Left ventricle myocardium inferior (tissue), 1 donor: ENCODE results near the gene SARM1. TPM values are rescaled to one million over a fixed set of nuclear protein-coding genes. Genes with fewer than 3 reads are reported as not detected.

Experiments
- DNase-seq: peaks from one replicate; pipeline ENCODE4 v3.0.0-alpha.2; 2020
- H3K27ac ChIP-seq: fragments of 200-600 bp; replicated peaks from 2 replicates; pipeline ENCODE4 v1.8.0; 2021
- H3K27me3 ChIP-seq: fragments of 200-600 bp; 2 replicates; pipeline ENCODE4 v1.8.0; 2021; ENCODE audit warnings: low read depth
- H3K36me3 ChIP-seq: fragments of 200-600 bp; 2 replicates; pipeline ENCODE4 v1.8.0; 2021
- H3K4me1 ChIP-seq: fragments of 200-600 bp; 2 replicates; pipeline ENCODE4 v1.8.0; 2021
- H3K4me3 ChIP-seq: fragments of 200-600 bp; 2 replicates; pipeline ENCODE4 v1.8.0; 2021; ENCODE audit warnings: mild to moderate bottlenecking, moderate library complexity
- H3K9me3 ChIP-seq: fragments of 200-600 bp; replicated peaks from 2 replicates; pipeline ENCODE4 v1.8.0; 2021
- intact Hi-C: fragments of 100-400 bp; cut with micrococcal nuclease; formaldehyde crosslinking; loops from one replicate; pipeline ENCODE4 v1.11.0; 2022
- total RNA-seq: library from RNA; stranded (reverse); fragmentation: NEBNext Ultra II Directional; extraction: Animal tissue kit (Norgen Biotek cat#: 25700); gene quantifications from one replicate; pipeline ENCODE4 v1.2.1, GENCODE V29; 2021
- TF ChIP-seq, protein P1 (sequence below): fragments of 200-600 bp; IDR thresholded peaks from 2 replicates; pipeline ENCODE4 v1.8.0; 2021; ENCODE audit warnings: antibody characterized with exemption, mild to moderate bottlenecking, borderline replicate concordance
- donor health status: DM: no; HTN: yes; CAD: no; lungs with severe emphysema.

SARM1 gene
- total RNA-seq, 1 donor from 2014 or later: 5.1 TPM

DNA sequence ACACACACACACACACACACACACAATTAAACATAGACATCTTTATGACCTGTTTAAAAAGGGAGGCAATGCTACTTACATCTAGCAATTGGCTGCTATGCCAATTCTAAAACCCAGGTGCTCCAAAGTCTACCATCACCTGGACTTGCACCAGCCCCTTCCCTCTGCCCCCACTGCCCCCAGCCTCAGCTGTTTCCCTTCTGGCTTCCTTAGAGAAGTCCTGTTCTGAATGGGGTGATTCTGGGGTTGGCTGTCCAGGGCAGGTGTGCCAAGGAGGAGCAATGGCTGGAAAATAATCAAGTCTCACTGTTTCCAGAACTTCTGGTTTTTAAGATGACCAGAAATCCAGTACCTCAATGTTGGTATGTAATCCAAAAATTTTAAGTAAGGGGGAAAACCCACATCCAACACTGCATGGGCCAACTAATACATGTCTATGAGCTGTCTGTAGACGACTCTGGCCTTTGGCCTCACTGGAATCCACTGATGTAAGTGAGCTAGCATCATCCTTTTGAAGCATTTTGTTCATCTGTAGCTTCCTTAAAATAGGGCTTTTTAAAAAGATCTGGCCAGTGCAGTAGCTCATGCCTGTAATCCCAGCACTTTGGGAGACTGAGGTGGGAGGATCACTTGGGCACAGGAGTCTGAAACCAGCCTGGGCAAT is 38.3 kb upstream of the SARM1 start:
- Histone ChIP-seq H3K27me3 (no peaks in the 10 kb centered on the region), H3K27ac (no peak overlapping the region), H3K9me3 (no peaks in the 10 kb centered on the region), H3K4me3 (no peak overlapping the region), H3K4me1 (peaks cover 49% of the 10 kb centered on the region), H3K36me3 (peaks cover 41% of the 10 kb centered on the region)
- intact Hi-C loops: no loop called here
- DNase-seq: no peak
- TF ChIP-seq, protein P1, sequence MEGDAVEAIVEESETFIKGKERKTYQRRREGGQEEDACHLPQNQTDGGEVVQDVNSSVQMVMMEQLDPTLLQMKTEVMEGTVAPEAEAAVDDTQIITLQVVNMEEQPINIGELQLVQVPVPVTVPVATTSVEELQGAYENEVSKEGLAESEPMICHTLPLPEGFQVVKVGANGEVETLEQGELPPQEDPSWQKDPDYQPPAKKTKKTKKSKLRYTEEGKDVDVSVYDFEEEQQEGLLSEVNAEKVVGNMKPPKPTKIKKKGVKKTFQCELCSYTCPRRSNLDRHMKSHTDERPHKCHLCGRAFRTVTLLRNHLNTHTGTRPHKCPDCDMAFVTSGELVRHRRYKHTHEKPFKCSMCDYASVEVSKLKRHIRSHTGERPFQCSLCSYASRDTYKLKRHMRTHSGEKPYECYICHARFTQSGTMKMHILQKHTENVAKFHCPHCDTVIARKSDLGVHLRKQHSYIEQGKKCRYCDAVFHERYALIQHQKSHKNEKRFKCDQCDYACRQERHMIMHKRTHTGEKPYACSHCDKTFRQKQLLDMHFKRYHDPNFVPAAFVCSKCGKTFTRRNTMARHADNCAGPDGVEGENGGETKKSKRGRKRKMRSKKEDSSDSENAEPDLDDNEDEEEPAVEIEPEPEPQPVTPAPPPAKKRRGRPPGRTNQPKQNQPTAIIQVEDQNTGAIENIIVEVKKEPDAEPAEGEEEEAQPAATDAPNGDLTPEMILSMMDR: no peak

DNA sequence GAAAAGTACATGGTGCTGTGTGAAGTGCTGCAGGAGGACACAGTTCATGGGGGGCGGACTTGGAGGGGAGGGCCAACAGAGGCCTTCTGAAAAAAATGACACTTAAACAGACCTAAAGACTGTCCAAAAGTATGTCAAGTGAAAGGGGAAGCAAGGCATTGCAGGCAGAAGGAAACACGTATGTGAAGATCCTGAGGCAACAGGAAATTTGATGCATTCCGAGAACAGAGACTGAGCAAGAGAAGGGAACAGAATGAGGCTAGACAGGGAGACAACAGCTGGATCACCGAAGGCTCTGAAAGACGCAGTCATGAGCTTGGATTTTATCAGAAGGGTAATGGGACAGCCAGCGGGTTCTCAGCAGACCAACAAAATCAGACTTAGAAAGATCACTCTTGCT is 37.3 kb upstream of the SARM1 start:
- Histone ChIP-seq H3K27me3 (no peaks in the 10 kb centered on the region), H3K27ac (peak overlapping the region; percentile 98), H3K9me3 (no peaks in the 10 kb centered on the region), H3K4me3 (peak overlapping the region; percentile 90), H3K4me1 (peaks cover 59% of the 10 kb centered on the region), H3K36me3 (peaks cover 31% of the 10 kb centered on the region)
- DNase-seq: no peak
- TF ChIP-seq, protein P1: no peak
- intact Hi-C loops: no loop called here

DNA sequence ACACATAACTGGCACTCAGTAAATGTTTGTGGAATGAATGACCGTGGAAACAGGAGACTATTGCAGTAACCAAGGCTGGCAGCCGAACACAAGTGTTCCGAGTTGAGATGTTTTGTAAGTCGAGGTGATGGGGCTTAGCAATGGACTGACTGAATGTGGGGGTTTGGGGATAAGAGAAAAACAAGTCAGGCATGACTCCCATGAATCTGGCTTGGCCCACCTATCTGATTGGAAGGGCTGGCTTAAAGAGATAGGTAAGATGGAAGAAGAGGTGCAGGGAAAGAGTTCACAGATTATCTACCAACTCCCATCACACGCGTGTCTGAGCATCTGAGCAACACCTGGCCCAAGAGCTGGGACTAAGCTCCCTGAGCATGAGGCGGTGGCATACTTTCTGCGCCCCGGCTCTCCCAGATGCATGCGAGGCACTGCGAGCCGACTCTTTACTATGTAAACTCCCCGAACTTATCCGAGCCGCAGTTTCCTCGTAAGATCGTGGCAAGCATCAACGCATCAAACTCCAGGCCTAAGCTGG is 36.8 kb upstream of the SARM1 start:
- DNase-seq: no peak
- TF ChIP-seq, protein P1: no peak
- intact Hi-C loops: no loop called here
- Histone ChIP-seq H3K4me3 (peak overlapping the region; percentile 90), H3K9me3 (no peaks in the 10 kb centered on the region), H3K4me1 (peaks cover 65% of the 10 kb centered on the region), H3K27ac (peak overlapping the region; percentile 98), H3K36me3 (peaks cover 31% of the 10 kb centered on the region), H3K27me3 (no peaks in the 10 kb centered on the region)

DNA sequence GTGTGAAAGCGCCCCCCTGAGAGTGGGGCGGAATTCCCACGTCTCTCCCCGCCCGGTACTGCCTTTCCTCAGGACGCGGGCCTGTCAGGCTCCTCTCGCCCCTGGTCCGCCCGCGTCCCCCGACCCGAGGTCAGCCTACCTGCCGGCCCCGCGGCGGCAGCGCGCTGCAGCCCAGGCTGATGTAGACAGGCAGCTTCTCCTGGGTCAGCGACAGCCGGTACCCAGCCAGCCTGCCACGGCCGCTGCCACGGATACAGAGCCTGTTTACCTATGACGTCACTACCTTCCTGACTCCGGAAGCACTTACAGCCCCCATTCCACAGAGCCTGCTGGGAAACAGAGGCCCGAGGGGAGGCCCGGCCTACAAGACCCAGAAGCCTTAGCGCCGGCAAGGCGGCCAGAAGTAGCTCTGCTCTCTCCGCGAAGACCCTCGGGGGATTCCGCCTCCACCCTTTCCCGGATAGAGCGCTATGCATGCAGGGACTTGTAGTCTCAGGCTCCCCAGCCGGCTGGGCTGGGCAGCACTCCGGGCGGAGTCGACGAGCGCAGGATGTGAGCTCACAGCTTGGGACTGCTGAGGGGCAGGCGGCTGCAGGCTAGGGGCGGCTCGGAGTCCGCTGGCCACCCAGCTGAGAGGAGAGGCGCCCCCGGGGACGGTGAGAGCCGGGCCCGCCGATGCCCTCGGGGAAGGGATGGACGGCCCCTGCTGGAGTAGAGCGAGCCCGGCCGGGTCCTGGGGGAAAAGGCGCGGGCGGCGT is 36.1 kb upstream of the SARM1 start, which contains the start of the genes IFT20 and TNFAIP1:
IFT20 (minus strand) TSS at position 272 of the 758 bp plus-strand sequence. CDS start 3,487 bp downstream, outside the sequence.
TNFAIP1 (plus strand) TSS at position 561 of the 758 bp plus-strand sequence. CDS start 3,761 bp downstream, outside the sequence.
- TF ChIP-seq, protein P1: no peak
- DNase-seq: peak; percentile 99
- Histone ChIP-seq H3K27me3 (no peaks in the 10 kb centered on the region), H3K9me3 (no peaks in the 10 kb centered on the region), H3K4me3 (peak within 1 kb of the TSS; percentile 90), H3K4me1 (peaks cover 71% of the 10 kb centered on the region), H3K36me3 (peaks cover 32% of the 10 kb centered on the region), H3K27ac (peak within 1 kb of the TSS; percentile 98)
- intact Hi-C loops: no loop called here

DNA sequence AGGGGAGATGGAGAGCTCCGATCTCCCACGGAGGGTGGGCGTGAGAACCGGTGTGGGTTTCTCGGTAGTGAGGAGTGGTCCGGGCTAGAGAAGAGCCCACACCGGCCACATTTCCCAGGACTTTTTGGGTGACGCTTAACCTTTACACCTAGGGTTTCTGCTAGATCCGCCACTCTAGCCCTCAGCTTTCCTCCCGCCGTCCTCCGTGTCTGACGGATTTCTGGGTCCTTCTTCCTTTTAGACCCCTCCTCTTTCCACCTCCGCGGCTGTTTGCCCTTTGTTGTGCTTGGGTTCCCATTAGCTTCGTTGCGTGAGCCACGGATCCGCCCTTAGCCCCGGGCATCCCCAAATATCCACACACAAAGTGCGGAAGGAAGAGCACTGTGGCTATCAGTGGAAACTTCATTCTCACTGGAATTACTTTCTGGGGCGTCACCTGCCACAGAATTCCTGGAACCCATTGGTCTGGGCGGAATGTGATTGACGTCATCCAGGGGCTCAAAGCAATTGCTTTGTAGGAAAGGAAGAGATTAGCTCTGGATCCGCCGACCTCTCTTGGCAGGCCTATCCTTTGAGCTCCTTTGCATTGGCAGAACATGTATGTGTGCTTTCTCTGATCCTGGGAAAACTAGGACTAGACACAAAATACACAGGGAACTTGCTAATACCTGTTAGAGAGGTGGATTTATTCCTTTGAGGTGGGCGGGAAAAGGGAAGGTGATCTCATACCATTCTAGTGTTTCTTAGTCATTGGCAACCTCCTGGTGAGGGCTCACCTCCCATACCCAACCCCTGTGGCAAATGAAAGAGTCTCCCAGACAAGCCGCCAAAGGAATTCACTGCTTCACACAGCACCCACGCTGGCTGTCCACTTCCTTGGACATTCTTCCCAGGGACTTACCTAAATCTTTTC is 35.3 kb upstream of the SARM1 start:
- no peaks in the 10 kb centered on the region for H3K9me3 ChIP-seq
- H3K36me3 ChIP-seq: peaks cover 32% of the 10 kb centered on the region
- TF ChIP-seq, protein P1: no peak
- peaks cover 78% of the 10 kb centered on the region for H3K4me1 ChIP-seq
- intact Hi-C loops: no loop called here
- DNase-seq: peak; percentile 44
- peak overlapping the region; percentile 90 for H3K4me3 ChIP-seq
- H3K27ac ChIP-seq: peak overlapping the region; percentile 98
- no peaks in the 10 kb centered on the region for H3K27me3 ChIP-seq
